Endothelial cell (in vitro differentiated cells): ENCODE results near the gene FNDC1. TPM values are rescaled to one million over a fixed set of nuclear protein-coding genes. Genes with fewer than 3 reads are reported as not detected.

Source experiments
- DNase-seq: peaks from one replicate; pipeline ENCODE4 v3.0.0; 2021; ENCODE audit warnings: low spot score
- H3K27ac Mint-ChIP-seq: one replicate; pipeline ENCODE4 v1.8.0; 2021; ENCODE audit warnings: mixed read lengths, inconsistent platforms; ENCODE audit not compliant: unreplicated experiment
- H3K27me3 Mint-ChIP-seq: one replicate; pipeline ENCODE4 v1.8.0; 2021; ENCODE audit warnings: mild to moderate bottlenecking, moderate library complexity, mixed read lengths, inconsistent platforms; ENCODE audit not compliant: unreplicated experiment
- H3K36me3 Mint-ChIP-seq: one replicate; pipeline ENCODE4 v1.8.0; 2021; ENCODE audit warnings: mild to moderate bottlenecking, low read depth, mixed read lengths, inconsistent platforms; ENCODE audit not compliant: unreplicated experiment
- H3K4me1 Mint-ChIP-seq: one replicate; pipeline ENCODE4 v1.8.0; 2021; ENCODE audit warnings: mild to moderate bottlenecking, mixed read lengths, inconsistent platforms; ENCODE audit not compliant: unreplicated experiment
- H3K4me3 Mint-ChIP-seq: one replicate; pipeline ENCODE4 v1.8.0; 2021; ENCODE audit warnings: mild to moderate bottlenecking, mixed read lengths, inconsistent platforms; ENCODE audit not compliant: unreplicated experiment
- H3K9me3 Mint-ChIP-seq: one replicate; pipeline ENCODE4 v1.8.0; 2021; ENCODE audit warnings: mixed read lengths, inconsistent platforms; ENCODE audit not compliant: unreplicated experiment
- total RNA-seq: library from RNA; stranded (reverse); fragmentation: NEBNext Ultra II Directional; extraction: Animal tissue kit (Norgen Biotek cat#: 25700); gene quantifications from one replicate; pipeline ENCODE4 v1.2.1, GENCODE V29; 2021; ENCODE audit not compliant: unreplicated experiment
- TF ChIP-seq, protein P1 (sequence below): fragments of 200-600 bp; sonication (generic); IDR thresholded peaks from one replicate; pipeline ENCODE4 v1.5.0; 2021; ENCODE audit warnings: antibody characterized with exemption; ENCODE audit not compliant: unreplicated experiment

FNDC1 gene
- total RNA-seq, 1 donor from 2014 or later, result 1.2 TPM

DNA sequence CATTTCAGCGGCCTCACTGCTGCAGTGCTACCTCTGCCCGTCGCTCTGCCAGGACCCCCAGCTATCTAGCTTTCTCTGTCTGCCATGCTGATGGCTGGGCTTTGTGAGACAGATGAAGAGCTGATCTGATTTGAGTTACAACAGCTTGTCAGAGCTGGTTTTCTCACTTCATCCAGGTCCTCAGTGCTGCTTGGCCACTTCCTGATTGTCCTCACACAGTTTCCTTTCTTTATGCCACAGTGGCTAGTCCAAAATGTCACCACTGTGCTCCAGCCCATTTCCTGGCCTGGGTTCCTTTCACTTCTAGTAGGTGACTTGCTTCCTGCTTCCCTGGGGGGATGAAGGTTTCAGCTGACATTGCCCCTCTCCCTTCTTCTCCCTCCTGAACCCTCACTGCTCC is 35.4 kb downstream of the FNDC1 start:
- Mint-ChIP-seq H3K4me1 (peaks cover 17% of the 10 kb centered on the region), H3K36me3 (no peaks in the 10 kb centered on the region), H3K4me3 (no peak overlapping the region), H3K9me3 (no peaks in the 10 kb centered on the region), H3K27me3 (no peaks in the 10 kb centered on the region), H3K27ac (no peak overlapping the region)
- TF ChIP-seq, protein P1, sequence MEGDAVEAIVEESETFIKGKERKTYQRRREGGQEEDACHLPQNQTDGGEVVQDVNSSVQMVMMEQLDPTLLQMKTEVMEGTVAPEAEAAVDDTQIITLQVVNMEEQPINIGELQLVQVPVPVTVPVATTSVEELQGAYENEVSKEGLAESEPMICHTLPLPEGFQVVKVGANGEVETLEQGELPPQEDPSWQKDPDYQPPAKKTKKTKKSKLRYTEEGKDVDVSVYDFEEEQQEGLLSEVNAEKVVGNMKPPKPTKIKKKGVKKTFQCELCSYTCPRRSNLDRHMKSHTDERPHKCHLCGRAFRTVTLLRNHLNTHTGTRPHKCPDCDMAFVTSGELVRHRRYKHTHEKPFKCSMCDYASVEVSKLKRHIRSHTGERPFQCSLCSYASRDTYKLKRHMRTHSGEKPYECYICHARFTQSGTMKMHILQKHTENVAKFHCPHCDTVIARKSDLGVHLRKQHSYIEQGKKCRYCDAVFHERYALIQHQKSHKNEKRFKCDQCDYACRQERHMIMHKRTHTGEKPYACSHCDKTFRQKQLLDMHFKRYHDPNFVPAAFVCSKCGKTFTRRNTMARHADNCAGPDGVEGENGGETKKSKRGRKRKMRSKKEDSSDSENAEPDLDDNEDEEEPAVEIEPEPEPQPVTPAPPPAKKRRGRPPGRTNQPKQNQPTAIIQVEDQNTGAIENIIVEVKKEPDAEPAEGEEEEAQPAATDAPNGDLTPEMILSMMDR, result no peak
- no peak for DNase-seq

DNA sequence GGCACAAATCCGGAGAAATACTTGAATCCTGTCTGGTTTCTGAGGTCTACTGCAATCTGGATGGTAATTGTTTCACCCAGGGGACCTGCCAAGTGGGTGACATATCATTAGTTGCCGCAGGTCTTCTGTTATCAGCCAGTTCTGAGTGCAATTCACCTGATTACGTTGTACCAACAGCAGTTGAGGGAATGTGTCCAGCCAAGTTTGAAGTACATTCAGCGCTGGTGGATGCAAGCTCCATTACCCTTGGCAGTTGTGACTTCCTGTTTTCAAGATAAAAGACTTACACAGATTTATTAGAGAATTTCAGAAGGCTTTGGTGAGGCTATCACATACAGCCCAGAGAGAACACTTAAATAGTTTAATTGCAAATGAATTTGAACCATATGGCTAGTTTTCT is 42.8 kb downstream of the FNDC1 start:
- TF ChIP-seq, protein P1, result no peak
- no peak overlapping the region for H3K27ac Mint-ChIP-seq
- no peaks in the 10 kb centered on the region for H3K9me3 Mint-ChIP-seq
- H3K4me3 Mint-ChIP-seq, result no peak overlapping the region
- no peaks in the 10 kb centered on the region for H3K4me1 Mint-ChIP-seq
- no peaks in the 10 kb centered on the region for H3K27me3 Mint-ChIP-seq
- no peak for DNase-seq
- H3K36me3 Mint-ChIP-seq, result no peaks in the 10 kb centered on the region

DNA sequence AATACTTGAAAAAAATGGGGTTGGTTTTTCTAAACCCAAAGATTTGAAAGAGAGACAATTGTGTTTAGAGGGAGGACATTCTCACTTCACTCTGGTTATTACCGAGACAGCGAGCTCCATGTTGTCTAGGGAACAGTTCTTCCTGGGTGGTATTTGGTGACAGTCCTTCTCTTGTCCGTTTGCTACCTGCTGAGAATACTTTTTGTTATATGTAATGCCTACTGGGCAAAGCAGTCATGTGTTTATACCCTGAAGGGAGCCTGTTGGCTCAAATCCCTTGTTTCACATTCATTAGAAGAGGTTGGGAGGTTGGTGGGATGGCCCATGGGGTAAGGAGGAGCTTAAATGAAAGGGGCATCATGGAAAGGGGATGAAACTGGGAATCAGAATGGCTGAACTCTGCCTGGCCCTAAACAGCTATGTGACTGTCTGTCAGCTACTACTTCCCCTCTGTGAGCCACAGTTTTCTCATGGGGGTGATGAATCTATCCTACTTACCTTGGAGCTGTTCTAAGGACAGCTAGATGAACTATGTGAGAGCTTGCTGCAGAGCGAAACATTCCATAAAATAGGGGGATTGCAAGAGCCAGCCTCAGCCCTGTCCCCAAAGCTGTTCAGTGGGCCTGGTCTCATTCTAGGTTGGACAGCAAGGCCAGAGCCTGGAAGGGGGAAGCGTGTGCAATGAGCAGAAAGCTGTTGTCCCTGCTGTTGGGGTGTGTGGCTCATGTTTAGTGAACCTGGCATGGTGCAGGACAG is 43.5 kb downstream of the FNDC1 start:
- H3K27ac Mint-ChIP-seq, result no peak overlapping the region
- H3K4me3 Mint-ChIP-seq, result no peak overlapping the region
- no peaks in the 10 kb centered on the region for H3K36me3 Mint-ChIP-seq
- no peaks in the 10 kb centered on the region for H3K4me1 Mint-ChIP-seq
- DNase-seq, result no peak
- peaks cover 1% of the 10 kb centered on the region for H3K27me3 Mint-ChIP-seq
- no peaks in the 10 kb centered on the region for H3K9me3 Mint-ChIP-seq
- TF ChIP-seq, protein P1, result no peak

DNA sequence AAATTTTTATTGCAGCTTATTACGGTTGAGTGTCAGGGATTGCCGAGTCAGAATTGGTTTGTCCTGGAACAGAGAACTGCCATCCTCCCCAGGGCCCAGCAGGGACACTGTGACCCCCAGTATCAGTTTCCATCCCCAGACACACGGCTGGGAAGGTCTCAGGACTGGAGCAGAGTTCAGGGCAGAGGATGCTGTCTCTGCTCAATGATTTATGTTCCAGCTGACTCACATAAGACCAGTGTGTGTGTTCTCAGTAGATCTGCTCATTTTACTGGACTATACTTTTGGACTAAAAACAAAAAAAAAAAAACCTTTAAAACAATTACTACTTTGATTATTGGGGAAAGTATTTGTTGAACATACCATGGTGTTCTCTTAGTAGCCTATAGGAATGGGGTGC is 44.2 kb downstream of the FNDC1 start:
- TF ChIP-seq, protein P1, result no peak
- H3K27me3 Mint-ChIP-seq, result peaks cover 1% of the 10 kb centered on the region
- H3K36me3 Mint-ChIP-seq, result no peaks in the 10 kb centered on the region
- H3K4me3 Mint-ChIP-seq, result no peak overlapping the region
- H3K4me1 Mint-ChIP-seq, result no peaks in the 10 kb centered on the region
- no peak overlapping the region for H3K27ac Mint-ChIP-seq
- no peaks in the 10 kb centered on the region for H3K9me3 Mint-ChIP-seq
- no peak for DNase-seq

DNA sequence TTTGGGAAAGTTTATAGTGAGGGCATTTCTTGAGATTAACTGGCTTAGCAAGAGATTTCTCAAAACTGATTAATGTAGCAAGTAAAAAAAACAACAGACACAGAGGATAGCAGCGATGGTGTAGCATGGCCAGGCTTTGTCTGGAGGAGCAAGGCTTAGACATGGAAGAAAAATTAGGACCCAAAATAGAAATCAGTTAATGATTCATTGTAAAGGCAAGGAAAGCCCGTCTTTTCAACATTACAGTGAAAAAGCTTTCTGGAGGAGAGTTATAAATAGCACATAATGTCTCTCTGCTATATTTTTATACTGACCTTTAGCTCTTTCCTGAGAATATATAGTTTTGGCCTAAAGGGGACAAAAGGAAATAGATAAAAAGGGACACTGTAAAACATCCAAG is 45.1 kb downstream of the FNDC1 start:
- Mint-ChIP-seq H3K9me3 (no peaks in the 10 kb centered on the region), H3K4me1 (no peaks in the 10 kb centered on the region), H3K36me3 (no peaks in the 10 kb centered on the region), H3K27ac (no peak overlapping the region), H3K4me3 (no peak overlapping the region), H3K27me3 (peaks cover 1% of the 10 kb centered on the region)
- no peak for DNase-seq
- TF ChIP-seq, protein P1, result no peak
